Progenitor cell of endocrine pancreas (in vitro differentiated cells): ENCODE data around the gene RAB26. TPM values are rescaled to one million over a fixed set of nuclear protein-coding genes. Genes with fewer than 3 reads are reported as not detected.

Source experiments
- DNase-seq: peaks from one replicate; pipeline ENCODE4 v3.0.0; 2021; ENCODE audit warnings: low spot score; ENCODE audit not compliant: unreplicated experiment
- H3K27ac Mint-ChIP-seq: 2 replicates; pipeline ENCODE4 v1.8.0; 2021; ENCODE audit warnings: mild to moderate bottlenecking, moderate library complexity, mixed read lengths
- H3K27me3 Mint-ChIP-seq: 2 replicates; pipeline ENCODE4 v1.8.0; 2021; ENCODE audit warnings: mixed read lengths
- H3K36me3 Mint-ChIP-seq: 2 replicates; pipeline ENCODE4 v1.8.0; 2022; ENCODE audit warnings: mixed read lengths; ENCODE audit not compliant: insufficient read depth
- H3K4me1 Mint-ChIP-seq: 2 replicates; pipeline ENCODE4 v1.8.0; 2021; ENCODE audit warnings: low read depth, mixed read lengths
- H3K4me3 Mint-ChIP-seq: 2 replicates; pipeline ENCODE4 v1.8.0; 2021; ENCODE audit warnings: low read depth, mild to moderate bottlenecking, moderate library complexity, mixed read lengths
- H3K9me3 Mint-ChIP-seq: 2 replicates; pipeline ENCODE4 v1.8.0; 2021; ENCODE audit warnings: low read depth, mixed read lengths
- CTCF ChIP-seq: fragments of 200-600 bp; sonication (generic); IDR thresholded peaks from one replicate; pipeline ENCODE4 v1.5.0; 2021; ENCODE audit warnings: antibody characterized with exemption, mild to moderate bottlenecking; ENCODE audit not compliant: unreplicated experiment
- total RNA-seq: library from RNA; stranded (reverse); gene quantifications from 2 replicates; pipeline ENCODE4 v1.2.1, GENCODE V29; 2021

The RAB26 gene
- total RNA-seq, 1 donor from 2014 or later: 23.3 TPM

DNA sequence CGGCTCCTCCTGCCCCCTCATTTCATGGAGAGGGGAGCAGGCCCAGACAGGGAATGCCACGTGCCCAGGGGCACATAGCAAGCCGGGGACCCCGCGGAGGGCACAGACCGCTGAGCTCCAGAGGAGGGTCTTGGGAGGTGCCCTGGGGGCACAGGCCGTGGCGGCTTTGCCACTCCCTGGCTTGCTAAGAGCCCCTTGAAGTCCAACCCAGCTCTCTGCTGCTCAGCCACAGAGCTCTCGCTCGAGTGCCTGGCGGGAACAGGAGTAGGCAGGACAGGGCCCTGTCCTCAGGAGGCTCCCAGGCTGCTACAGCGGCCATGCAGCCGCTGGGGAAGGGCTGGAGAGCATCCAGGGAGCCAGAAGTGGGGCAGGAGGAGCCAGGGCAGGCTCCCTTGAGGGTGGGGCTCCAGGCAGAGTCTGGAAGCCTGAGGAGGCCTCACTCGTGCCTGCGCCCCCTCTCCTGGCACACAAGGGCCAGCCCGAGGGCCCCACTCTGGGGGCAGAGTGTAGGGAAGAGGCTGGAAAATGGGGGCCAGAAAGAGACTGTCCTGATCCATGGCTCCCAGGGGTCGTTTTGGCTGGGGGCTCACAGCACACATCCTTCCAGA lies 4.4 kb upstream of the RAB26 start:
- no peak for DNase-seq
- Mint-ChIP-seq H3K36me3 (no peaks in the 10 kb centered on the region), H3K27me3 (peaks cover 6% of the 10 kb centered on the region), H3K4me3 (no peak overlapping the region), H3K4me1 (no peaks in the 10 kb centered on the region), H3K27ac (no peak overlapping the region), H3K9me3 (no peaks in the 10 kb centered on the region)
- no peak for TF ChIP-seq CTCF

- TF ChIP-seq CTCF: no peak
Observed at GRCh38 chr16:2145843-2146242, 2.6 kb upstream of the RAB26 start.

GRCh38 chr16:2147378-2147777 lies 1.0 kb upstream of the RAB26 start:
- Mint-ChIP-seq H3K36me3 (peaks cover 5% of the 10 kb centered on the region), H3K4me1 (peaks cover 15% of the 10 kb centered on the region), H3K27ac (no peak overlapping the region), H3K4me3 (no peak overlapping the region), H3K9me3 (no peaks in the 10 kb centered on the region), H3K27me3 (peaks cover 6% of the 10 kb centered on the region)
- DNase-seq: no peak
- no peak for TF ChIP-seq CTCF

More at GRCh38 chr16:2145843-2146242, 2.6 kb upstream of the RAB26 start:
- peaks cover 7% of the 10 kb centered on the region for H3K4me1 Mint-ChIP-seq
- no peaks in the 10 kb centered on the region for H3K36me3 Mint-ChIP-seq
- H3K4me3 Mint-ChIP-seq: no peak overlapping the region
- peak overlapping the region; percentile 70 for H3K27ac Mint-ChIP-seq
- H3K9me3 Mint-ChIP-seq: no peaks in the 10 kb centered on the region
- no peak for DNase-seq
- peaks cover 6% of the 10 kb centered on the region for H3K27me3 Mint-ChIP-seq

- Mint-ChIP-seq H3K4me1 (peaks cover 24% of the 10 kb centered on the region), H3K4me3 (peak overlapping the region; percentile 58), H3K27ac (no peak overlapping the region), H3K27me3 (peaks cover 6% of the 10 kb centered on the region), H3K9me3 (no peaks in the 10 kb centered on the region), H3K36me3 (peaks cover 5% of the 10 kb centered on the region)
- no peak for DNase-seq
- peak; percentile 11 for TF ChIP-seq CTCF
Observed at GRCh38 chr16:2148714-2149629, 547 bp downstream of the RAB26 start.

DNA sequence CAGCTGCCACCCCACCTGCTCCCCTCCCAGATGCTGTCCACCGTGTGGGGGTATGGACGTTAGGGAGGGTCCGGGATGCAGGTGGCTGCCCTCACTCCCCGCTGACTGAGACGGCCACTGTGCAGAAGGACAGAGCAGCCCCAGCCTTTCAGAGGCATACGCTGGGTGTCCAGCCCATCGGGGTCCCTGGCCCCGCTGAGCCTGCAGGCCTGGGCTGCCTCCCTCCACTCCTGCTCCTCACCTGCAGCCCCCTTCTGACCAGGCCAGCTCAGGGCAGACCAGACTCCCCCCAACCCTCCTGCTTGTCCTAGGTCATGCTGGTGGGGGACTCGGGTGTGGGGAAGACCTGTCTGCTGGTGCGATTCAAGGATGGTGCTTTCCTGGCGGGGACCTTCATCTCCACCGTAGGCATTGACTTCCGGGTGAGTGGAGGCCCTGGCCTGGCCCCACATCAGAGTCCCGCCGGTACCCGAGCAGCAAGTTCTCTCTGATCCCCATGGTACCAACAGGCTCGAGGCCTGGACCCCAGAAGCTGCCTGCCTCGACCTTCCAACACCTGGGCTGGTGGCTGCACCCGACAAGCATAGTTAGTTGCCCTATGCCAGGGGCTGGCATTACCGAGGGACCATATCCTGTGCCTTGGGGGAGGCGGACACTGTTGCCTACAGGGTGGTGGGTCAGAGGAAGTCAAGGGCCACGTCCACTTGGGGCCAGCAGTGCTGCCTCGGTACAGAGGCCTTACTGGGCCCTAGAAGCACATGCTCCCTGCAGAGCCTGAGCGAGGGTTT lies 1.4 kb downstream of the RAB26 start:
- TF ChIP-seq CTCF: no peak
- H3K36me3 Mint-ChIP-seq: peaks cover 5% of the 10 kb centered on the region
- no peak for DNase-seq
- peaks cover 32% of the 10 kb centered on the region for H3K4me1 Mint-ChIP-seq
- H3K9me3 Mint-ChIP-seq: no peaks in the 10 kb centered on the region
- H3K4me3 Mint-ChIP-seq: peak overlapping the region; percentile 58
- H3K27me3 Mint-ChIP-seq: peaks cover 6% of the 10 kb centered on the region
- no peak overlapping the region for H3K27ac Mint-ChIP-seq
